Measurements from ENCODE around the gene LAPTM4A.

LAPTM4A gene

DNA sequence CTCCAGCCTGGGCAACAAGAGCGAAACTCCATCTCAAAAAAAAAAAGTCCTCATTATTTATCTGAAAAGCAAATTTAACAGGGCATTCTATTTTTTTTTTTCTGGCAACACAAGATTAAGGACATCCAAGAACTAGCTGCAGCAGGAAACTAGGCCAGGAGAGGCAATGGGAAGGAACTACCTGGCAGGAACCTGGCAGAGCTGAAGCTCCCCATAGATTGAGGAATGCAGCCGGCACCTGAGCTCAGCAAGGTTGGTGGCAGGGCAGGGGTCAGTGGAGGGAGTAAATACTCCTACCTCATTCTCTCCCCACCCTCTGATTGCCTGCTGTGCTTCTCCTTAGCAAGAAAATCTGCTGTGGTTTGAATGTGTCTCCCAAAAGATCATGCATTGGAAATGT lies 30.4 kb upstream of the LAPTM4A start:
- no peak for DNase-seq (ENCODE audit: low read depth in 2 of 2)
- TF ChIP-seq, protein P1, sequence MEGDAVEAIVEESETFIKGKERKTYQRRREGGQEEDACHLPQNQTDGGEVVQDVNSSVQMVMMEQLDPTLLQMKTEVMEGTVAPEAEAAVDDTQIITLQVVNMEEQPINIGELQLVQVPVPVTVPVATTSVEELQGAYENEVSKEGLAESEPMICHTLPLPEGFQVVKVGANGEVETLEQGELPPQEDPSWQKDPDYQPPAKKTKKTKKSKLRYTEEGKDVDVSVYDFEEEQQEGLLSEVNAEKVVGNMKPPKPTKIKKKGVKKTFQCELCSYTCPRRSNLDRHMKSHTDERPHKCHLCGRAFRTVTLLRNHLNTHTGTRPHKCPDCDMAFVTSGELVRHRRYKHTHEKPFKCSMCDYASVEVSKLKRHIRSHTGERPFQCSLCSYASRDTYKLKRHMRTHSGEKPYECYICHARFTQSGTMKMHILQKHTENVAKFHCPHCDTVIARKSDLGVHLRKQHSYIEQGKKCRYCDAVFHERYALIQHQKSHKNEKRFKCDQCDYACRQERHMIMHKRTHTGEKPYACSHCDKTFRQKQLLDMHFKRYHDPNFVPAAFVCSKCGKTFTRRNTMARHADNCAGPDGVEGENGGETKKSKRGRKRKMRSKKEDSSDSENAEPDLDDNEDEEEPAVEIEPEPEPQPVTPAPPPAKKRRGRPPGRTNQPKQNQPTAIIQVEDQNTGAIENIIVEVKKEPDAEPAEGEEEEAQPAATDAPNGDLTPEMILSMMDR (IDR thresholded peaks at IDR 0.05; ENCODE audit: low read depth, low read length): no peak
- H3K4me3 ChIP-seq (replicated peaks in 1 of 2; ENCODE audit: low read depth in 2 of 2, low read length in 2 of 2): no peak overlapping the region

DNA sequence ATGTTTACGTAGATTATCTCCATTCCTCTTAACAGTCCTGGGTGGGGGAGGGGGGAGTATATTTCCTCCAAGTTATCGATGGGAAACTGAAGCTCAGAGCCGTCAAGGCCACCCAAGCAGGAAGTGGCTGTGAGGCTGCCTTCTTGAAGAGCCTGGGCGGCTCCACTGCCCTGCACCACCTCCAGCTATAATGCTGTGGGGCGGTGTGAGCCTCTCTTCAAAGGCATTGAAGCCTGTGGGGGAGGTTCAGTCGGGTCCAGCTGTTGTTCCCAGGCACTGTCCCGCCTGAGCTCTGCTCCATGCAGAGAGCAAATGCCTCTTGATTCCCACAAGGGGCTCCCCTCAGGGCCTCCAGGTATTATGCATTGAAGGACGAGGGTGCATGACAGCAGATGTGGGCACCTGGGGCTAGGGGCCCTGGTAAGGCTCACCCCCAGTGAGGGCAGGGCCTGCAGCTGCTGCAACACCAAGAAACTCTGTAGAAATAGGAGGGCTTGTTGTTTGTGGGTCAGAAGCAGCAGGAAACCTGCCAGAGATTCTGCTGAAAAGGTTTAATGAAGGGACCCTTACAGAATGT lies 29.5 kb upstream of the LAPTM4A start:
- H3K4me3 ChIP-seq (replicated peaks in 1 of 2; ENCODE audit: low read depth in 2 of 2, low read length in 2 of 2): no peak overlapping the region
- no peak for DNase-seq (ENCODE audit: low read depth in 2 of 2)
- TF ChIP-seq, protein P1 (IDR thresholded peaks at IDR 0.05; ENCODE audit: low read depth, low read length): no peak

DNA sequence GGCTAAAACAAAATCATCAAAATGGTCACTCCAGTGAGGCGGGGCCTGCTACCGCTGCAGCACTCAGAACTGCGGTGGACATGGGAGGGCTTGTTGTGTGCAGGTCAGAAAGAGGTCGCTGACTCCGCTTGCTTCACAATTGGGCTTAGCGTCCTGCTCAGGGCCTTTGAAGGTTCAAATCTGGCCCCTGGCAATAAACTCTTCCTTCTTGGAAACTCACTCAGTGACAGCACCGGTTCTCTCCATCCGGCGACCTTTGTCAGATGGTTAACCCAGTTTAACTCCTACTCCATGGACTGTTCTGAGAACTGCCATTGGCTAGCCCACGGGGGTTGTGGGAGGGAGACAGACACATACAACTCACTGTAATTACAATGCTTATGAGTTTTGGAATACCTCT lies 29.0 kb upstream of the LAPTM4A start:
- no peak overlapping the region for H3K4me3 ChIP-seq (replicated peaks in 1 of 2; ENCODE audit: low read depth in 2 of 2, low read length in 2 of 2)
- TF ChIP-seq, protein P1 (IDR thresholded peaks at IDR 0.05; ENCODE audit: low read depth, low read length): no peak
- no peak for DNase-seq (ENCODE audit: low read depth in 2 of 2)

DNA sequence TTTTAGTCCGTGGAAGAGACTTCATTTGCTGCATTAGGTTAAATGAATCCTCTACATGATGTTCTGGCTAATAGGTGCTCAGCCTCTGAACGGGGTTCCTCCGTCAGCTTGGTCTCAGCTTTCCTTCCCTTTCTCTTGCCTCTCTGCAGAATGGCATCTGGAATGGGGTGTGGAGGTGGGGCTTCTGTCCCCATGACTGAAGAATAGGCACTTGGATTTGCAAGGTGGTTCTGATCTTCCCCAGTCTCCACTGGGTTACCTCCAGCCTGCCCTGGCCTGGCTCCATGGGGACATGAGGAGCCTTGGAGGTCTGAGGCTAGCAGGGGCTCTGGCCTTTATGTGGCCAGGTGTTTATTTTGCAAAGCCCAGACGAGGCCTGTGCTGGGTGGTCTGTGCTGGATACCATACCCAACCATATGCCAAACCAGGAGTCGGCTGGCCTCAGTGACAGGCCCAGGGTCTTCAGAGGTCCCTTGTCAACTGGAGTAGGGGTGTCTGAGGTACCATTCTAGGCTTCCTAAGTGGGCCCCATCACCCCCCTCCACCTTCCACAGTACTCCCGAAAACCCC lies 28.2 kb upstream of the LAPTM4A start:
- no peak overlapping the region for H3K4me3 ChIP-seq (replicated peaks in 1 of 2; ENCODE audit: low read depth in 2 of 2, low read length in 2 of 2)
- no peak for DNase-seq (ENCODE audit: low read depth in 2 of 2)
- TF ChIP-seq, protein P1 (IDR thresholded peaks at IDR 0.05; ENCODE audit: low read depth, low read length): no peak

DNA sequence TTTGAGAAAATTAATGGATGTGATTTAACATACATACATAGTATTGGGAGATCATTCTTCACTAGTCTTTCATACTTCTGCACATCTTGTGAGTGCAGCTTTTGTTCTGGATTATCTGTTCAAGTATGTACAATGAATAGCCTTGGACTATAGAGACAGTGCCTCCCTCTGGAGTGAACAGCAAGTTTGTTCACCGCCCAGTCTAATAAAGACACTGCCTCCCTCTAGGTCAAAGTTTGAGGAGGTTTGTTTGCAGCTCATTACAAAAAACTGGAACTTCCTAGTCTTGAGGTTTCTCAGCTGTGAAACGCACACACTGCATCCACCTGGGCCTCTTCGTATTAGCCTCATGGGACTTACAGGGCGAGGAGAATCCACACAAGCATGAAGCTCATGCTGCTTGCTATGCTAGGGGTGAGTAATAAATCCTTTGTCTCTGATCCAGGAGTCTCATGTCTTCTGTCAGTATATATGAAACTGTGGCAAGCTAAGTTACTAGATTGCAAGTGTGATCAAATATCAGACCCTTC lies 26.0 kb upstream of the LAPTM4A start:
- no peak for DNase-seq (ENCODE audit: low read depth in 2 of 2)
- TF ChIP-seq, protein P1 (IDR thresholded peaks at IDR 0.05; ENCODE audit: low read depth, low read length): no peak
- no peak overlapping the region for H3K4me3 ChIP-seq (replicated peaks in 1 of 2; ENCODE audit: low read depth in 2 of 2, low read length in 2 of 2)

DNA sequence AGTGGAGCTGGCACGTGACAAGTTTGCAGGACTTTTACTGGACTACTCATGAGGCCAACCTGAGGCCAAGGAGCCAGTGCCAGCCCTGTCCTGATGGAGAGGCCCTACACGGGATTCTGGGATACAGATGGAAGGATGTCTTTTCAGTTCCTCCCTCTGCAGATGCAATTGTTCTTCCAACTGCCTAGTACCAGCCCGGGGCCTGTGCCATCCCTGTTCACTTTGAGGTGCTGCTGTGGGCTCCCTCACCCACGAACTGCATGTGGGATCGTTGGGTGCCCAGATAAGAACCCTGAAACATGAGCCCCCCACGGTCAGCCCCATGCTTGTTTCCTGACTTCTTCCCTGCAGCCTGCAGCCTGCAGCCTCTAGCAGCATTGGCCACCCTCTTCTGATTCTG lies 25.3 kb upstream of the LAPTM4A start:
- no peak for DNase-seq (ENCODE audit: low read depth in 2 of 2)
- H3K4me3 ChIP-seq (replicated peaks in 1 of 2; ENCODE audit: low read depth in 2 of 2, low read length in 2 of 2): no peak overlapping the region
- TF ChIP-seq, protein P1 (IDR thresholded peaks at IDR 0.05; ENCODE audit: low read depth, low read length): no peak

All from cardiac fibroblast (primary cell).